HG03108 (cell line): Measurements from ENCODE around the gene GPC5.

Experiments
- ATAC-seq: cut with Tn5 transposase; IDR thresholded peaks from one replicate; pipeline ENCODE4 v1.9.1; 2021; ENCODE audit warnings: moderate library complexity; ENCODE audit not compliant: unreplicated experiment

Gene GPC5

DNA sequence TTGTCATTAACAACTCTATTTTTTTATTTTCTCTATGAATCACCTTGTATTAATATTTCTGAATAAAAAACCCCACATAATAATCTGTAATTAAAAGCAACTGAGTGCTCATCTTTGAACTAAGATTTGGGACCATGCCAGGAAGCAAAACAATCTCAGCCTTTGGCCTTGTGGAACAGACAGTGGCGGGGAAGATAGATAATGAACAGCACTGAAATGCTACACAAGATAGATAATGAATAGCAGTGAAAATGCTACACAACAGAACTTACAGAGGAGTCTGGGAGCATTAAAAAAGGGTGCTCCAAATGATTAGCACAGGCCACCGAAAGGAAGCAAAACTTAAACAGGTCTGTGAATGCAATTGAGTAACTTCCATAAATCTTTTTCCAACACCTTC lies 134.9 kb downstream of the GPC5 start:
- no peak for ATAC-seq

GRCh38 chr13:91534996-91535395 lies 136.6 kb downstream of the GPC5 start:
- ATAC-seq = no peak

DNA sequence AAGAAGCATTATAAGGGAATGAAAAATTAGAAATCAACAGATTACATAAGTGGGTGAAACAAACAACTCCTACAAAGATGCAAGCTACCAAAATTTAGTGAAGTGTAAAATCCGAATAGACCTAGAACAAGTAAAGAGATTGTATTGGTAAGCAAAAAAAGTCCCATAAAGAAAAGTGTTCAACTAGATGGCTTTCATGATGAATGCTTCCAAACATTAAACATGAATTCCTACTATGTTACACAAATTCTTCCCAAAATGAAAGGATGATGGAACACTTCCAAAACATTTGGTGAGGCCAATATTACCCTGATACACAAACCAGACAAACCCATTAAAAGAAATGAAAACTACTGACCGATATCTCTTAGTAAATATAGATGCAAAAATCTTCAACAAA lies 139.0 kb downstream of the GPC5 start:
- no peak for ATAC-seq

DNA sequence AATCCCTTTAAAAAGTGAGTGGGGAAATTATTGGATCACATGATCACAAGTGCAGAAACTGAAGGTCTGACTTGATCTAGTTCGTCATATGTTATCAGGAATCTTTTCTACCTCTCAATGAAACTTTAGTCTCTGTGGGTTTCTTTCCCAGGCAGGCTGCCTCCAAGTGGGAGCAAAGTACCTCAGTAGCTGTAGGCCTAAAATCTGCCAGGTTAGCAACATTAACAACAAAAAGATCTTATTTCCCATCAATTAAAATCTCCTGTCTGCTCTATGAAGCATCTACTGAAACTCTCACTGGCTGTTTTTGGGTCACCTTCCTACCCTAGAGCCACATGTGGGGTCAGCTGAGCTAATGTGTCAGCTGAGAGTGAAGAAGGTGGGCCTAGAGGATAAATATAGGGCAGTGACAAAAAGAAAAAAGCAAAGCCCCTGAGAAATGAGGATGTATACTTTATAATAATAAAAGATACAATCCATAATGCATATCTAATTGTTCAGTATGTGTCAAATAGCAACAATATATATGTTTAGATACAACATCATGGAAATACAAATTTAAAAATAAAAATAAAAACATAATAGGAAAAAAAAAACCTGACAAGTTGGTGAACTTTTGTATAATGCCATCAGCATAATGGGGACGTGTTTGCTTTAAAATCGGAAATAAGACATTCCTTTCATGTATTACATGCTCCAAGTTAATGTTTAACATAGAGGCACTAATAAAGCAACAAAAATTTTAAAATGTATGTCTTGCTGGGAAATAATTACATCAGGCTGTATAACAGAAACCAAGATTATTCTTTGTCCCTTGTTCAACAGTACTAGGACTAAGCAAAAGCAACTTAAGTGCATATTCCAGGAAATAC lies 141.1 kb downstream of the GPC5 start:
- ATAC-seq = no peak

DNA sequence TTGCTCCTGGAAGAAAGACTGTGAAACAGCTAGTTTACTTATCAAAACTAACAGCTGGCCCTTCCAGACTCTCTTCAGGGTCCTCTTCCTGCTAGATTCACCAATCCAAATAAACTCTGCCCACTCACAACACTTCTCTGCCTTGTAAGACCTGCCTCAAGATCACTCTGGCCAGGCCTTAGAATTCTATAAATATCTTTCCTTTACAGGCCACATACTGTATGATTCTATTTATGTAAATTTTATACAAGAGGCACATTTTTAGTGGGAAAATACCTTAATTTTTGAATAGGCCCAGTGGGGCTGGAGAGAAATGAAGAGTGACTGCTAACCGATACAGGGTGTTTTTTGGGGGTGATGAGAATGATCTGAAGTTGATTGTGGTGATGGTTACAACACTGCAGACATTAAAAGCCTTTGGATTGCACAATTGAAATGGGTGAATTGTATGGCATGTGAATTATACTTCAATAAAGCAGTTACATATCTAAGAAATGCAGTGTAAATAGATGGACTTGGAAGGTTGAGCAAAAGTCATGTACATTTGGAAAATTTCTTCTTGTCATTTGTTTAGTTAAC lies 141.8 kb downstream of the GPC5 start:
- ATAC-seq = no peak

GRCh38 chr13:91544723-91545122 lies 146.3 kb downstream of the GPC5 start:
- no peak for ATAC-seq

DNA sequence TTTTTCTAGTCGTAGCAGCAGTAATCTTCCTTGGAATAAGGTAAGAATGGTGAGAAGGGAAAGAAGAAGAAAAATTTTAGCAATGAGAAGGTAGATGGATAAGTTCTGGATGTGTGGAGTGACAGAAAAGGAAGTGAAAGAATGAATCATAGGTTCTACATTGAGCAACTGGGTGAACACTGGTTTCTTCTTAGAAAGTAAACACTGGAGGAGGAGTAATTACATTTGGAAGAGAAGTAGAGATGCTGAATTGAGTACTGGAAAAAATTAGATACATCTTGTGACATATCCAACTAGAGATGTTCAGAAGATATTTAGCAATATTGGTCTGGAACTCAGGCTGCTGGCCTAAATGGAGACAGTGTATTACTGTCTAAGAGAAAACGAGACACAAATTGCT lies 148.5 kb downstream of the GPC5 start:
- ATAC-seq = no peak

- no peak for ATAC-seq
Observed at GRCh38 chr13:91553584-91553983, 155.2 kb downstream of the GPC5 start.

- ATAC-seq = no peak
Observed at GRCh38 chr13:91554101-91554500, 155.7 kb downstream of the GPC5 start.

DNA sequence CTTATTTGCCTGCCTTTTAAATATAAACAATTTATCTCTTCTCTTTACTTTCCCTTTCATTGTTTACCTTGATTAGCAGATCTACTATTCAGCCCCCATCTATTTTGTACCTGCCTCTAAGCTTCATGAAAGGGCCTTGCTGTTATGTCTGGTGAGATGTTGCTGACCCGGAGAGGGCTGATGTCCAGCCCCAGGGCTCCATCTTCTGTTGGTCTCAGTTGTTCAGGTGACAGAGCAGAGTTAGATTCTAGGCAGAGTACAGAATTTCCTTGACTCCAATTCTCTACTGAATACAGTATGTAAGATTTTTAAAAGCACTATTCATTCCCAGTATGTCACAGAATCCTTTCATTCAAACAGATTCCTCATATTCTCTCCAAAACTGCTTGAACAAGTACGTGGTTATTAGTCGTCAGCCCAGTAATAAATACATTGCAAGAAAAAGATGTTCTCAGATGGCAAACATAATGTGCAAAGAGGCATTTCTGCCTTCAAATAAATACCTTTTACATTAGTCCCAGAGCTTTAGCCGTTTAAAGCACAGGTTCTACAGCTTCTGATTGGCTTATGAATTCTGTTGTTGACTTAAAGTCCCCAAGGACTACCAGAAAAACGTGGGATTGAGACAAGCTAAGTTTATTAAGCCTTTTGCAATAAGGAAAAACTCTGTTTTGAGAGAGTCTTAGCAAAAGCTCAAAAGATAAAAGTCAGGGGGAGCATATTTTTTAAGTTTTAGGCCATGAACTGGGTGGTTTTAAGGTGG lies 159.1 kb downstream of the GPC5 start:
- ATAC-seq = no peak

DNA sequence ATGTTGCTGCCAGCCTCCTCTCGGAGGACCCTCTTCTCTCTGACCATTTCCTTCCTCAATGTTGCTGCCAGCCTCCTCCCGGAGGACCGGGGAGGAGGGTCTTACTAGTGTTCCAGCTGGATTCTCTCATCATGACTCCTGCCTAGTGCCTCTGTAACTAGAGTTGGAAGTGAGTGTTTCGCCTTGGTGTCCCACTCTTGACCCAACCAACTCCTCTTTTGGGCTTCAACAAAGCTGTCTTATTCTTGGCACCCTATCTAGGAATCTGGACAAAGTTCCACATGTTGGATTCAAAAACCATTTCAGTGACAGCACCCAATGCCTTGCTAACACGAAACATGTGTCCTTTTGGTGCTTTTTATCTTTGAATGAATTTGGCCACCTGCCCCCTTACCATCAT lies 165.4 kb downstream of the GPC5 start:
- no peak for ATAC-seq

DNA sequence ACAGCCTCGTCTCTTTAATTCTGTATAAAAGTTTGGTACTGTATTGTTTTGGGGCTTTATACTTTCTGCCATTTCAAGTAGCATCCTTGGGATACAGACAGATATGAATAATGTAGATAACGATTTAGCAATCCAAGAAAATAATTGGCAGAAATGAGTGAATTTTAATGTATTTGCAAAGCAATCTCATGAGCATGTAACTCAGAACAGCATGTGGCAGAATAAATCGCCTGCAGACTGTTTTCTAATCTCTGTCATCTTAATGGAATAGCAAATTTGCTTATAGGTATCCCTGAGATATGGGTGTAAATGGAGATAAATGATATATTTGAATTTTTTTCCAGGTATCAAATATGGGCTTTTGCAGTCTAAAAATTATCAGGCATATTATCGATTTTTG lies 166.0 kb downstream of the GPC5 start:
- no peak for ATAC-seq

- no peak for ATAC-seq
Observed at GRCh38 chr13:91565296-91565695, 166.9 kb downstream of the GPC5 start.

DNA sequence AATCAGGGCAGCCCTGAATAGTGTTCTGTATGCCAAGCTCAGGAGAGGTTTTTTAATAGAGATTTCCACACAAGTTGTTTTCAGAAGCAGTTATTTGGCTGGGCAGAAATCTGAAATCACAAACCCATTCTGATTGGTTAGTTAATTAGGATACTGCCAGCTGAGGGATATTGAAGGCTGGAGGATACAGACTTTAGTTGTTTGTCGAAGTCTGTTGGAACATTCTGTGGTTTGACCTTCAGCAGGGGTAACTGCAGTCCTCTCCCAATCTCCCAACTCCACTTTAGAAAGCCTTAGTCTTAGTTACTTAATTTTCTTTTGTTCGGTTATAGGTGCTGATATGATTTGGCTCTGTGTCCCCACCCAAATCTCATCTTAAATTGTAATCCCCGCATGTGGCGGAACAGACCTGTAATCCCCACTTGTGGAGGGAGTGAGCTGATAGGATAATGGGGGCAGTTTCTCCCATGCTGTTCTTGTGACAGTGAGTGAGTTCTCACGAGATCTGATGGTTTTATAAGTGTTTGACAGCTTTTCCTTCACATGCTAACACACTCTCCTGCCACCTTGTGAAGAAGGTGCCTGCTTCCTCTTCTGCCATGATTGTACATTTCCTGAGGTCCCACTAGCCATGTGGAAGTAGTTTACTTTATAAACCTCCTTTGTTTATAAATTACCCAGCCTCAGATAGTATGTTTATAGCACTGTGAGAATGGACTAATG lies 169.2 kb downstream of the GPC5 start:
- ATAC-seq = no peak

GRCh38 chr13:91571681-91572080 lies 173.3 kb downstream of the GPC5 start:
- ATAC-seq = no peak

DNA sequence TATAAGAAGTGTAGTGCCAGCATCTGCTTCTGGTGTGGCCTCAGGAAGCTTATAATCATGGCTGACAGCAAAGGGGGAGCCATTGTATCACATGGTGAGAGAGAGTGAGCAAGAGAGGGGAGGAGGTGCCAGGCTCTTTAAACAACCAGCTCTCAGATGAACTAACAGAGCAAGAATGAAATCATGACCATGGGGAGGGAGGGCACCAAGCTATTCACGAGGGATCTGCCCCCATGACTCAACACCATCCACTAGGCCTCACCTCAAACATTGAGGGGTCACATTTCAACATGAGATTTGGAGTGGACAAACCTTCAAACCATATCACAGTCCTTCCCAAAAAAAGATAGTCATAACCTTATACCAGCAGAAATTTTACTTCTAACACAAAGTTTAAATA lies 174.0 kb downstream of the GPC5 start:
- ATAC-seq = no peak

- no peak for ATAC-seq
Observed at GRCh38 chr13:91572944-91573598, 174.7 kb downstream of the GPC5 start.

DNA sequence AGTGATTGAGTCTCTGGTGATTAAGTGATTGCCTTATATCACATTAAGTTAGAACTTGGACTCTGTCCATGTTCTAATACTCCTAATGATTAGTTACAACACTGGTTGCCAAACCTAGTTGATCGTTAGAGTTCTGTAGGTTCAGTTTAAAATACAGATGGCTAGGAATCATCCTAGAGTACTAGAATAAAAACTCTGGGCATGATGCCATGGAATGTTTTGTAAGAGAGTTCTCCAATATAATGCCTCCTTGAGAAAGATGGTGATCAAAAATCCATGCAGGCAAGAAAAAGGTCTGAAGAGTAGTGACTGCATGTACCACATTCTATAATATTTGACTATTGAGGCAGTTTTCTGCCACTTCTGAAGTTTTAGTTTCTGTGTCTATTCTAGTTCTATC lies 176.3 kb downstream of the GPC5 start:
- ATAC-seq = no peak

- no peak for ATAC-seq
Observed at GRCh38 chr13:91576590-91576989, 178.2 kb downstream of the GPC5 start.

DNA sequence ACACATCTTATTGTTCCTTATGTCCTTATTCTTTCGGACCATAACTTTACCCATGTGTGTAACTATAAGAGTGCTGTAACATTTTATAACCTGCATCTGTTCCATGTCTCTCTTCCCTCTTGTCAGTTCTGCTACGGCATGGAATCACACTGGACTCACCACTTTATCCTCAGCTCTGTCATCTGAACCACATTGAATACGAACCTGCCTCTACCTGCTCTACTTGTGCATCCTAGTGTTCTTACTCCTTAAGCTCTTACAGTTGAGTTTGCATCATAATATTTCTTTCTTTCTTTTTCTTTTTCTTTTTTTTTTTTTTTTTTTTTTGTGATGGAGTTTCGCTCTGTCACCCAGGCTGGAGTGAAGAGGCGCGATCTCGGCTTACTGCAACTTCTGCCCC lies 180.9 kb downstream of the GPC5 start:
- no peak for ATAC-seq

GRCh38 chr13:91580749-91581148 lies 182.3 kb downstream of the GPC5 start:
- ATAC-seq = no peak
